Keratinocyte (primary cell): ENCODE data around the gene NUP133.

ENCODE experiments used
- CTCF ChIP-seq, 3 experiments: IDR thresholded peaks in 1 of 3; conservative IDR thresholded peaks in 1 of 3; optimal IDR thresholded peaks in 1 of 3; 2 replicates in 2 of 3; 3 replicates in 1 of 3; pipeline versions ENCODE3 to v1.5.1; 2011; ENCODE audit warnings: low read length in 3 of 3, mild to moderate bottlenecking in 3 of 3, moderate library complexity in 2 of 3, control low read depth in 1 of 3, inconsistent platforms in 1 of 3; ENCODE audit not compliant: insufficient read depth in 2 of 3; ENCODE audit errors: extremely low read depth in 1 of 3
- EZH2 ChIP-seq: IDR thresholded peaks from one replicate; pipeline ENCODE4 v1.6.1; 2012; ENCODE audit warnings: inconsistent platforms, mild to moderate bottlenecking, low read length, moderate library complexity

GRCh38 chr1:229447809-229448252, 60.3 kb downstream of the NUP133 start:
- no peak for TF ChIP-seq CTCF (optimal IDR thresholded peaks at IDR 0.05 in 1 of 3, IDR thresholded peaks at IDR 0.05 in 1 of 3, conservative IDR thresholded peaks at IDR 0.05 in 1 of 3; ENCODE audit: extremely low read depth in 1 of 3, insufficient read depth in 2 of 3, low read length in 3 of 3)
- TF ChIP-seq EZH2, result no peak
